Activated effector memory CD4-positive, alpha-beta T cell treated with Interleukin-2 at 50 U/mL for 16 hours (primary cell): ENCODE results near the gene SRSF3.

Experiments
- DNase-seq: peaks from one replicate; pipeline ENCODE4 v3.0.0-alpha.2; 2020

Gene SRSF3

DNA sequence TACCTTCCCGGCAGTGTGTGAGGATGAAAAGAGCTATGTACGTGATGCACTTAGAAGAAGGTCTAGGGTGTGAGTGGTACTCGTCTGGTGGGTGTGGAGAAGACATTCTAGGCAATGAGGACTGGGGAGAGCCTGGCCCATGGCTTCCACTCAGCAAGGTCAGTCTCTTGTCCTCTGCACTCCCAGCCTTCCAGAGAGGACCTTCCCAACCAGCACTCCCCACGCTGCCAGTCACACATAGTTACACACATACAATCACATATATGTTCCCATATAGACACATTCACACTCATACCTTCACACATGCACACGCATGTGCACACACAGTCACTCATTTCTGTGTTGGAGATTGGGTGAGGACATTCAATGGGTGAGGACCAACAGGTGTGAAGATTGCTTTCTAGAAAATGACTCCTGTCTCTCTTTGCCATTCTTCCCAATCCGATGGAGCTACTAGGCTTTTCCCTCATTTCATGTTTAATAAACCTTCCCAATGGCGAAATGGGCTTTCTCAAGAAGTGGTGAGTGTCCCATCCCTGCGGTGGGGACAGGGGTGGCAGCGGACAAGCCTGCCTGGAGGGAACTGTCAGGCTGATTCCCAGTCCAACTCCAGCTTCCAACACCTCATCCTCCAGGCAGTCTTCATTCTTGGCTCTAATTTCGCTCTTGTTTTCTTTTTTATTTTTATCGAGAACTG is 30.4 kb downstream of the SRSF3 start:
- no peak for DNase-seq

- DNase-seq = no peak
Measured at GRCh38 chr6:36625158-36625919, 31.2 kb downstream of the SRSF3 start.

DNA sequence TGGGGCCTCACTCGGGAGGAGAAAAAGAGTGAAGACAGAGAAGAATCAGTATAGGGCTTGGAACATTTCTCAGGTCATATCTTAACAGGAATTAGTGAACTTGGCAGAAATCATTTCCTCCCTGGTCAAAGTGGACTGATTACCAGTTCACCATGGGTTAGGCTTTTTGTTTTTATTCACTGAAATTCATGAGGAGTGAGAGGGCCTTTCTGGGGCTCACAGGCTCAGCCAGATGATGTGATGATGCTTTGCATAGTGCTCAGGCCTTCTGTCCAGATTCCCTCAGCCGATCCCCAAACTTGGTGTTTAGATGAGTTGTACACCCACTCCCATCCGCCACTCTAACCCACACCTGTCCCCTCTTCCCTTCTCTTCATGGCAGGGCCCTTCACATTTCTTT is 32.5 kb downstream of the SRSF3 start:
- no peak for DNase-seq

DNA sequence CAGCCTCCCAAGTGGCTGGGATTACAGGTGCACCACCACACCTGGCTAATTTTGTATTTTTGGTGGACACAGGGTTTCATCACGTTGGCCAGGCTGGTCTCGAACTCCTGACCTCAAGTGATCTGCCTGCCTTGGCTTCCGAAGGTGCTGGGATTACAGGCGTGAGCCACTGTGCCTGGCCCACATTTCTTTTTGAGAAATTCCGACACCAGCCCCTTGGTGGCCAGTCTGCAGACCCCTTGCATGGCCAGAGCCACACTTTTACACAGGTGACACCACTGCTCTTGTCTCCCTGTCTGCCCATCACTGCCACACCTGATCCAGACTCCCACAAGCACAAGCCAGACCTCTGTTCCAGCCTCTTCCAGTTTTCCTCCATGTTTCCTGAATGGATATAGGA is 33.0 kb downstream of the SRSF3 start:
- DNase-seq = no peak

GRCh38 chr6:36627801-36628246 is 33.7 kb downstream of the SRSF3 start:
- DNase-seq = no peak

- no peak for DNase-seq
Measured at GRCh38 chr6:36629784-36630183, 35.6 kb downstream of the SRSF3 start.

DNA sequence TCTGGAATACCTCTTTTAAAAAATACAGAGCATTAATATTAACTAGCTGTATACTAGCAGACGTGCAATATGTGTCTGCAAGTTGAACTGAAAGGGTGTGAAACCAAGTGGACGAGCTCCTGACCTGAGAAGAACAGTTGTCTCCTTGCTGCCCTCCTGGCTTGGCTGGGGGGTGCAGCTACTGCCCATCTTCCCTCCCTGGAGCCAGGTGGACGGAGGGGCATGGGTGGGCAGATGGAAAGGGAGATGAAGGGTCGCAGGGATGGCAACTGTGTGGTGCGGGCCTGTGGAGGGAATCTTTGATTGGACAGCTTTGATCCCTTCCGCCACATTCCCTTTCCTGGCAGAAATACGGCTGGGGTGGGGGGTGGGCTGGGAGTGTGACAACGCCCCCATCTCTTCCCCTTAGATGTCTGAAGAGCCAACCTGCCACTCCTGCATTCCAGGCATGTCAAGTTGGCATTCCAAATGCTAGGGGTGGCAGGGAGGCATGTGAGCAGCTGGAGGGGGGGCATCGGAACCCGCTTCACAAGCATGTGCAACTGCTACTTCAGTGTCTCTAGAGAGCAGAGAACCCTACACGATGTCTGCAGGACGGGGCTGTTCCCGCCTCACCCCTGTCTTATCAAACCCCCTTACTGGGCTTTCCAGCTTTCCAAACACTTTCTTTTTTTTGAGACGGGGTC is 37.3 kb downstream of the SRSF3 start:
- DNase-seq = no peak

DNA sequence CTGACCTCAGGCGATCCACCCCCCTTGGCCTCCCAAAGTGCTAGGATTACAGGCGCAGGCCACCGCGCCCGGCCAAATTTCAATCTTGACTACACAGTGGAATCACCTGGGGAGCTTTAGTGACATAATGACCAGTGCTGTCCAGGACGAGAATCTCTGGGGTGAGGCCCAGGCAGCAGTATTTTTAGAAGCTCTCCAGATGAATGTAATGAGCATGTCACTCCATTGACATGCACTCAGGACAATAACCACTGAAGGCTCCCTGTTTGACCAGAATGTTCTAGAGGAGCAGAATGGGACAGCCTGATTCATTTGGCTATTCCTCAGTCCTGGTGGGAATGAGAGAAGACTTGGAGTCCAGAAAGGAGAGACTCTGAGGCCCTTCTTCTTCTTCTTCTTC is 39.2 kb downstream of the SRSF3 start:
- DNase-seq = no peak

- no peak for DNase-seq
Measured at GRCh38 chr6:36633915-36634314, 39.8 kb downstream of the SRSF3 start.

GRCh38 chr6:36634317-36635108 is 40.4 kb downstream of the SRSF3 start:
- DNase-seq = no peak

DNA sequence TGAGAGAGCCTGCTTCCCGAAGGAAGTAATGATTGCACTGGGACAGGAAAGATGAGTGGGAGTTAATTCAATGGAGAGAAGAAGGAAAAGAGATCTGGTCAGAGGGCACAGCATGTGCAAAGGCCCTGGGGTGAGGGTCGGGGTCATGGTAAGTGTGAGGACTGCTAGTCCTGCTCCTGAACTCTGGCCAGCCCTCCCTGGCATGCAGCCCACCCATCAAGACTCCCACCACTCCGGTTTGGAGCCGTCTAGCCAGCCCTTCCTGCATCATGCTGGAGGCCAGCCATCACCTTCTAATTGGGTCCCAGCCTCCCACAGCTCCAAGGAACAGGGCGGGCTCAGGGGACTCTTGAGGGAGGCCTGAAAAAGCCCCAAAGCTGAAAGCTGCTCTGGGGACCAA is 42.1 kb downstream of the SRSF3 start:
- no peak for DNase-seq

DNA sequence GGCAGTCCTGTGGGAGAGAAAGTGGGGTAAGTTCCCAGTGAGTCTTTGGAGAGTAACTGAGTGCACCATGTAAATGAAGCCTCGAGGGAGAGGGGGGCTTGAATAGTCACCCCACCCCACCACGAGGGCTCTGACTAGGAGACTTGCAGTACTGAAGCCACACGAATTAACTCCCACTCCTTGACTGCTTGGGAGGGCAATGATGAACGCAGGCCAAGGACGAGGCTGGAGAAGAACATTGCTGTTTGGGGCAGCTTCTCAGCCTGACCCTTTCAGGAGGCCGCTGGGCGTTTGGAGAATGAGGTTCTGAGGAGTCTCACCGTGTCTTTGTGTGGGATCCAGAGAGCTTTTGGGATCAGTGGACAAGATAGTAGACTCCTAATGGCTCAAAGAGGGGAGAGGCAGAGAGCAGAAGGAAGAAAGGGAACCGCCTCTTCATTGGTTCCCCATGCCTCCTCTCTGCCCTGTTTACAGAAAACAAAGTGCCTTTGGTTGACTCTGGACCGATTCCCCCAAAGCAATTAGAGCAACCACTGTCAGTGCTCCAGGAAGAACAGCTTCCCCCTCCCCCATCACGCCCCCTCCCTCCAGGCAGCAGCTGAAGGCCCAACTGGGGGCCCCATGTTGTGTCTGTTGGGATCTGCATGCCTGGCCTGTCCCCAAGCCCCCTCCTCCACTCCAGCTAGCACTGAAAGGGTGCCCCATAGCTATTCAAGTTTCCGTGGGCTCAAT is 42.7 kb downstream of the SRSF3 start:
- no peak for DNase-seq

DNA sequence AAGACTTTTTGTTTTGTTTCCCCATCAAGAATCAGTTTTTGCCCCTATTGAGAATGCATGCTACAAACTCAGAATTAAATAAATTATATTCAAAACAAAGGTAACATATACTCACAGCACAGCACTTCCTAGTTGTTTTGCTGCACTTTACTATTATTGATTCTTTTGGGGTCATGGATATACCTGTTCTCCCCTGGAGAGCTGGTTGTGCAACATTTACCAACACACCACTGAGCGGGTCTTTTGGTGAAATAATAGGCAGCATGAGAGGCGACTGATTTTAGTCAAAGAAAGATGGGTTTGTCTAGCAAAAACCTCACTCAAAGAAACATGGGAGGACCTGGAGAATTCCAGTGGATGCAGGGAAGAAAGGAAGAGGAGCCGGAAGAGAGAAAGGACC is 44.4 kb downstream of the SRSF3 start:
- DNase-seq = no peak

- no peak for DNase-seq
Measured at GRCh38 chr6:36639171-36639808, 45.1 kb downstream of the SRSF3 start.

- no peak for DNase-seq
Measured at GRCh38 chr6:36641543-36641942, 47.4 kb downstream of the SRSF3 start.

DNA sequence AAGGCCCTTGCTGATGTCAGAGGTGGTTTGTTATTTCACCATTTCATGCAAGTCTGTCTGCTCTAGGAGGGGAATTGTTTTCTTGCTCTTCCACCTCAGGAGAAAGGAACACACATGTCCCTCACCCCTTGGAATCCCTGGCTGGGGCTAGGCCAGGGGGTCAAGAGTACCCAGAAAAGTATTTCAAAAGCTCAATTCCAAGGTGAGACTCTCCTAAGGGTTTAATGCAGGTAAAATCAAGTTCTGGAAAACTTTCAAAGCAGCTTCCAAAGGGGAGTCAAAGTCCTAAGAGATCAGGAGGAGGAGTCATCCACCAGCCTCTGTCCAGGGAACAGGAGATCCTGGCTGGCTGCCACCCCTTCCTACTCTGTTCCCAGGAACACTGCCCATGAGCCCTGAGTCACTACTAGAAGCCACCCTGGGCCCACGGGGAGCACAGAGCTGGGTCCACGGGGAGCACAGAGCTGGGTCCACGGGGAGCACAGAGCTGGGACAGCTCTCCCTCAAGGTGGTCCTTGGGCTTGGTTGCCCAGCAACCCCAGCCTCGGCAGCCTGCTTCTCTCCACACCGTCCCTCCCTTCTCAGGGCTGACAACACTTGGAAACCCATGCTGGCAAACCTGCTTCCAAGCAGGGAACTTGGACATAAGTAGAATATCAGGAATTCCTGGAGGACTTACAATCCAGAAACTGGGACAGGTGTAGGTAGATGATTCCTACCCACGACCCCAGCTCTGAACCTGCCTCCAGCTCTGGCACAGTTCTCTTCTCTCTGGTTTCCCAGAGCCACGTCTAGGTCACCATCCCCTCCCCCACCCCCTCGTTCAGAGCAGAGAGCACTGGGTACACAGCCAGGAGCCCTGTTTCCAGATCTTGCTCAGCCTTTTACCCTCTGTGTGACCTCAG is 49.0 kb downstream of the SRSF3 start:
- no peak for DNase-seq

DNA sequence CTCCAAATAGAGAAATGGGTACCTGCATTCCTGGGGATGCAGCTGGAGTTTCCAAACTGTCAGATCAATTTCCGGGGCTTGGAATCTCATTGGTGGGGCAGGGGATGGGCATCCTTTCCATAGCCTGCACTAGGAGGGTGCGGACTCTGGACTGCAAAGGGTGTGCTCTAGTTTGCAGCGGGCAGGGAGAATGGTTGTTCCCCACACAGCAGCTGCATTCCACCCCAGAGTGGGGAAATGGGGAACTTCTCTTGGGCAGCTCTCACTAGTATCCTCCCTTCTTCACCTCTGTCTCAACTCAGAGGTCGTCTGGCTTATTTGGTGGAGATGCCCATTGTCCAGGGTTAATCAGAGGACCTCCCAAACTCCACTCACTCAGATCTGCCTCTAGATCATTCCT is 49.8 kb downstream of the SRSF3 start:
- no peak for DNase-seq

GRCh38 chr6:36649086-36649485 is 54.9 kb downstream of the SRSF3 start:
- no peak for DNase-seq

DNA sequence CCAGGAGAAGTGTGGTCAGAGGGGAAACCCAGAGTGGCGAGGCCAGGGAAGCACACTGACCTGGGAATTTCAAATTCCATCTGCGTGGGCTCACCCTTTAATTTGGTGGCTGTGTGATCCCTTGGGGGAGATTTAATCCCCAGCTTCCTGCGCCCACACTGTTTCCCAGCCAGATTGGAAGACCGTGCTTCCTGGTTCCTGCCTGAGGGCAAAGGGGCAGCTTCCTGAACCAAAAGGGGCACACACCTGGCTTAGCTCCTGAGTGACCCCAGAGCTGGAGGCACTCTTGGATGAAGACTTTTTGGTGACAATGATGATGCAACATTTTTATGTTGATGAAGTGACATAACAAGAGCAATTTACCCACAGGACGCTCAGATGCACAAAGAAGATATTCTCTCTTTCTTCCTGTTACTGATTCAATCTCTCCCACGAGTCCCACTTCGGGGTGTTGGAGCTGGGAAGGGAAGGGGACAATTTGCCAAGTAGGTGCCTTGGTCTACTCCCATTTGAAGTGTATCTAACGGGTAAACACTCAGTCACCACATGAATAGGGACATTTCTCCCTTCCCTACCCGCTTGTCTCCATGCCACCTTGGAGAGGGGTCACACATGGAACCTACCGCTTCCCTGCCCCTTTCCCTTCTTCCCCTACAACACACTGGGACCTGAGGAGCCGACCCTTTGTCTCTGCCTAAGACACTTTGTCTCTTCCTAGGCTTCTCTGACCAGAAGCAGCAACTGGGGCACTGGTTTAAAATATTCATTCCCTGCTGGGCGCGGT is 55.7 kb downstream of the SRSF3 start:
- no peak for DNase-seq
